GM12874 (cell line): Measurements from ENCODE around the gene BPIFB1.

ENCODE experiments used
- CTCF ChIP-seq: IDR thresholded peaks from 2 replicates; pipeline ENCODE4 v1.5.1; 2011; ENCODE audit warnings: low read depth, mild to moderate bottlenecking, control low read depth, low read length, moderate library complexity; ENCODE audit not compliant: insufficient read depth

Gene BPIFB1

DNA sequence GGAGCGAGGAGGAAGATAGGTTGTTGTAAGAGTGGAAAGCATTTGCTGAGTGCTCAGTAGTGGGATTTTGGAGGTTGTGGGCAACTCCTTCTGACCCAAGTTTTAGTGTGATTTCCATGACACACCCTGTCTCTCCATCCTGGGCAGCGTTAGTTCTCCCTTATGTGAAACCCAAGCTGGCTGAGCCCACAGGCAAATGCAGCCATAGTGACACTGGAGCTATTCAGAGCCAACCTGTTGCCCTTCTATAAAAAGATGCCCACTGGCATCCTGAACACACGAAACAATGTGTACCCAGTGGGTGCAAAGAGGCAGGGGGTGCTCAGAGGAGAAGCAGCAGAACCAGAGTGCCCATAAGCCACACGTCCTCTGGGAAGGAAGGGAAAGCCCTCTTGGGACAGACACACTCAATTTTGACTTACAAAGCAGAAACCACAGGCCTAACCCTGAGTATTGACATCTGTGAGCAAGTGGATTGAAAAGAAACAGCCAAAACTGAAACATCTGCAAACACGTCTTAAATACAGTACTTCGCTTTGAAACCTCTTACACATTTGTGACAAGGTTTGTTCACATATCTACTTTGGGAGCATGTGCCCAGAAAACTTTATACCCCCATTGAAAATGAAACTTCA is 54.6 kb downstream of the BPIFB1 start:
- TF ChIP-seq CTCF, result no peak

DNA sequence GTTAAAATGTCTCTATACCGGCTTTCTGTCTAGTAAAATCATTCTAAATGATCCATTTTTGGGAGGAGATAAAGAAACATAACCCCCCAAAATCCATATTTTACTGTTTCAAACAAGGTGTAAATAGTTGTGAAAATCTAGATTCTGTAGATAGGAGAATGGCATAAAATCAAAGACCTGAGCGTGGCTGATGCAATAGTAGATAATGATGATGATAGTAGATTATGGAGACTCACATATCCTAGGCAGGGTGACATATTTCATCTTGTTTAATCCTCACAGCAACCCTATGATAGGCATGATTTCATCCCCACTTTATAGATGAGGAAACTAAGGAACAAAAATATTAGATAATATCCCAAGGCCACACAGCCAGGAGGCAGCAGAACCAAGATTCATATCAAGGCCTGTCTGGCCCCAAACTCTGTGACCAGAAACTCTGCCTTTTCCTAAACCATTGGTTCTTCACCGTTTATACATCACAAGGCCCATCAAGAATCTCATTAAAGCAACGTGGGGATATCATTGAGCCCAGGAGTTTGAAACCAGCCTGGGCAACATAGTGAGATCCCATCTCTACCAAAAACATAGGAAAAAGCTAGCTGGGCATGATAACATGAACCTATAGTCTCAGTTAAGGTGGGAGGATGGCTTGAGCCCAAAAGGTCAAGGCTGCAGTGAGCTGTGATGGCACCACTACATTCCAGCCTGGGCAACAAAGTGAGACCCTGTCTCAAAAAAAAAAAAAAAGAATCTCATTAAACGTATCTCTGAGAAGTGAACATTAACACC is 55.6 kb downstream of the BPIFB1 start:
- TF ChIP-seq CTCF, result no peak

DNA sequence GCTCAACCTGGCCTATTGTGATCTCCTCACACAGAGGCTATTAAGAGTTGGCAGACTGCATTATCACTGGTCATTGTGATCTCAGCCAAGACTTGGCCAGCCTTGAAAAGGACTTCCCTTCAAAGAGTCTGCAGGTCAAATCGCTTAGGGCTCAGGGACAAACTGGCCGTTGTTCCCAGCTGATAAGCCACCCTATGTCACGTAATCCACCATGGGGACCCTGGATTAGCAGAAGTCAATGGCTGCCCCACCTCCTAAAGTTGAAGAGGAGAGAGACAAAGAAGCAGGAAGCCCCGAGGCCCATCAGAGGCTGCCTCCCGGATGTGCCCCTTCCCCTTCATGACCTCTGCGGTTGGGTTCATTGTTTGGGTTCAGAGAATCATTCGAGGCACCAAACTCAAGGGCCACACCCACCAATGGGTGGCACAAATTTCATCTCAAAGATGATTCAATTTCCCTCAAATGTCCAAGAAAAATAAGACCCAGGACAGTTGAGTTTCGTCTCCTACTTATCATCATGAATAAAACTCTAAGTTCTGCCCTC is 56.6 kb downstream of the BPIFB1 start:
- no peak for TF ChIP-seq CTCF

DNA sequence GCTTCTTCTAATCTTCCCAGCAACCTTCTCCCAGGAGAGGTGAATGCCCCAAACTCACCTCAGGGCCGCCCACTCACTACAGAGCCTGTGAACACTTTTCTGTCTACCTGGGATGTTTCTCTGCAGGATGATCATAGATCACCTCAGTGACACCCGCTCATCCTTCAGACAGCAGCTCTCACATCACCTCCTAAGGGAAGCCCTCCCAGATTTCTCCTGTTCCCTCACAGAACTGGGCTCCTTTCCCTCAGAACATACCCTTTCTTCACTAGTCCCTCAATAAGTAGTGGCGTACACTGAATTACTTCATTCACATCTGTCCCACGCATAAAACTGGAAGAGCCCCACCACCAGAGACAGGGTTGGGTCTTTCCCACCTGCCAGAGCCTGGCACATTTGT is 60.5 kb downstream of the BPIFB1 start:
- no peak for TF ChIP-seq CTCF

- TF ChIP-seq CTCF, result no peak
Measured at GRCh38 chr20:33345342-33345741, 62.3 kb downstream of the BPIFB1 start.

DNA sequence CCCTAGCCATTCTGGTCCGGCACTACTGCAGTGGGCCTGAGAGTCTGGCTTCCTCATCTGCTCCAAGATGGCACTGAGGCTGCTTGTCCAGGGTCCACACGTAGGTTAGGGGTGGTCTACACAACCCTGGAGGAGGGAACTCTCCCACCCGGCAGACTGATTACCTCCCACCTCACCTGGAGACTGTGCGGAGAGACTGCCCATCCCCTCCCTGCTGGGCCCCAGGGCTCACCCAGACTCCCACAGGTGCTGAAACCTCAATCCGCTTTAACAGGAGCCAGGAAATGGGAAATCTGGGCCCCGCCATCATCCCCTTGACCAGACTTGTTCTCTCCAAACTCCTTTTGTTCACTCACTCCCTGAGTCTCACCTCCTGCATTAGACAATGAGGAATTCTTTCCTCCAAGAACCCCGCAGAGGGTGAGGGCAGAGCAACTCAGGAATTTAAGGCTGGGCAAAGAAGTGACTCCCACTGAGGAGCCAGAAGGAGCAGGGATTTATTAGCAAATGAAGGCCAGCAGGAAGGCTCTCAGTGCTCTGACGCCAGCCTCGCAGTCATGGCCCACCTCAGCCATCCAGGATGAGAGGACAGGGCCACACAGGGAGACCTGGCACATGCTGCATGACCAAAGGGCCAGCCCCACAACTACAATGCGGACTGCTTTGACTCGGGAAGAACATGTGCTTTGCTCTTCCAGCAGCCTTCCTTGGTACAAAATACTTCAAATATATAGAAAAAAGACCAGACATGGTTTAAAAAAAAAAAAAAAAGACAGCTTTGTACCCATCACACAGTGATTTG is 65.3 kb downstream of the BPIFB1 start:
- no peak for TF ChIP-seq CTCF

- TF ChIP-seq CTCF, result no peak
Measured at GRCh38 chr20:33349493-33349892, 66.5 kb downstream of the BPIFB1 start.
